Liver (tissue), 9 donors: Measurements from ENCODE around the gene MTMR6. TPM values are rescaled to one million over a fixed set of nuclear protein-coding genes. Genes with fewer than 3 reads are reported as not detected.

Experiments
- DNase-seq: peaks from one replicate; pipeline ENCODE4 v3.0.0-alpha.2; 2017; ENCODE audit warnings: low spot score
- H3K27ac ChIP-seq, 2 donors: one replicate each; pipeline ENCODE4 v1.7.0; 2013; ENCODE audit warnings: inconsistent platforms in 2 of 2, low read length in 2 of 2, control low read depth in 1 of 2, low read depth in 1 of 2, mild to moderate bottlenecking in 1 of 2
- H3K27me3 ChIP-seq, 4 donors: one replicate each; pipeline versions ENCODE4 v1.6.1 to v1.7.0; 2013; ENCODE audit warnings: low read length in 3 of 4, inconsistent platforms in 1 of 4, mild to moderate bottlenecking in 1 of 4, moderate library complexity in 1 of 4; ENCODE audit not compliant: control insufficient read depth in 4 of 4, insufficient read depth in 4 of 4
- H3K36me3 ChIP-seq, 4 donors: one replicate each; pipeline versions ENCODE4 v1.6.1 to v1.7.0; 2013; ENCODE audit warnings: low read length in 3 of 4, mild to moderate bottlenecking in 3 of 4, low read depth in 1 of 4, moderate library complexity in 1 of 4; ENCODE audit not compliant: control insufficient read depth in 4 of 4, insufficient read depth in 3 of 4
- H3K4me1 ChIP-seq, 4 donors: one replicate each; pipeline versions ENCODE4 v1.6.1 to v1.7.0; 2013; ENCODE audit warnings: low read length in 3 of 4, mild to moderate bottlenecking in 3 of 4, moderate library complexity in 1 of 4; ENCODE audit not compliant: control insufficient read depth in 4 of 4, insufficient read depth in 4 of 4
- H3K4me3 ChIP-seq, 3 donors: one replicate each; pipeline versions ENCODE4 v1.6.1 to v1.7.0; 2013; ENCODE audit warnings: low read length in 3 of 3, control low read depth in 1 of 3, low read depth in 1 of 3, mild to moderate bottlenecking in 1 of 3
- H3K9ac ChIP-seq, 2 donors: one replicate each; pipeline ENCODE4 v1.7.0; 2013; ENCODE audit warnings: low read length in 2 of 2, mild to moderate bottlenecking in 2 of 2, moderate library complexity in 2 of 2, control low read depth in 1 of 2, low read depth in 1 of 2
- H3K9me3 ChIP-seq, 4 donors: one replicate each; pipeline versions ENCODE4 v1.6.1 to v1.7.0; 2013; ENCODE audit warnings: low read length in 3 of 4; ENCODE audit not compliant: control insufficient read depth in 4 of 4
- ATF3 ChIP-seq: IDR thresholded peaks from 2 replicates; pipeline ENCODE4 v1.6.1; 2016; ENCODE audit warnings: antibody characterized with exemption
- CTCF ChIP-seq: fragments of 150-350 bp; IDR thresholded peaks from 2 replicates; pipeline ENCODE4 v1.5.1; 2017; ENCODE audit warnings: improper control_type of control experiment, low read depth, low read length; ENCODE audit not compliant: missing input control
- EGR1 ChIP-seq, 2 donors: IDR thresholded peaks; 2 replicates each; pipeline ENCODE4 v1.6.1; 2016 to 2018; ENCODE audit warnings: antibody characterized with exemption in 2 of 2, low read depth in 2 of 2
- FOXA1 ChIP-seq: IDR thresholded peaks from 2 replicates; pipeline ENCODE4 v1.6.1; 2016; ENCODE audit warnings: antibody characterized with exemption
- FOXA2 ChIP-seq: IDR thresholded peaks from 2 replicates; pipeline ENCODE4 v1.6.1; 2016; ENCODE audit warnings: antibody characterized with exemption
- GABPA ChIP-seq, 2 donors: IDR thresholded peaks in 1 of 2; conservative IDR thresholded peaks in 1 of 2; 2 replicates each; pipeline ENCODE4 v1.6.1; 2016; ENCODE audit warnings: antibody characterized with exemption in 2 of 2, mild to moderate bottlenecking in 1 of 2, moderate library complexity in 1 of 2
- HNF4A ChIP-seq, 2 donors: conservative IDR thresholded peaks; 2 replicates each; pipeline ENCODE4 v1.6.1; 2016; ENCODE audit warnings: antibody characterized with exemption in 2 of 2, mild to moderate bottlenecking in 2 of 2
- HNF4G ChIP-seq: IDR thresholded peaks from 2 replicates; pipeline ENCODE4 v1.6.1; 2016; ENCODE audit warnings: antibody characterized with exemption
- JUND ChIP-seq, 2 donors: IDR thresholded peaks; 2 replicates each; pipeline ENCODE4 v1.6.1; 2016; ENCODE audit warnings: antibody characterized with exemption in 2 of 2
- MAX ChIP-seq: IDR thresholded peaks from 2 replicates; pipeline ENCODE4 v1.6.1; 2016; ENCODE audit warnings: antibody characterized with exemption
- NR2F2 ChIP-seq: IDR thresholded peaks from 2 replicates; pipeline ENCODE4 v1.6.1; 2016; ENCODE audit warnings: antibody characterized with exemption
- RAD21 ChIP-seq, 2 donors: IDR thresholded peaks; 2 replicates each; pipeline ENCODE4 v1.6.1; 2016; ENCODE audit warnings: antibody characterized with exemption in 2 of 2, mild to moderate bottlenecking in 2 of 2
- REST ChIP-seq: IDR thresholded peaks from 2 replicates; pipeline ENCODE4 v1.6.1; 2016; ENCODE audit warnings: antibody characterized with exemption, mild to moderate bottlenecking
- RXRA ChIP-seq, 2 donors: IDR thresholded peaks; 2 replicates each; pipeline ENCODE4 v1.6.1; 2017 to 2018; ENCODE audit warnings: antibody characterized with exemption in 2 of 2, mild to moderate bottlenecking in 1 of 2
- SP1 ChIP-seq: IDR thresholded peaks from 2 replicates; pipeline ENCODE4 v1.6.1; 2018; ENCODE audit warnings: antibody characterized with exemption, mild to moderate bottlenecking
- TAF1 ChIP-seq: conservative IDR thresholded peaks from 2 replicates; pipeline ENCODE4 v1.6.1; 2016; ENCODE audit warnings: antibody characterized with exemption, mild to moderate bottlenecking
- YY1 ChIP-seq: IDR thresholded peaks from 2 replicates; pipeline ENCODE4 v1.6.1; 2016; ENCODE audit warnings: antibody characterized with exemption, mild to moderate bottlenecking
- ZBTB33 ChIP-seq: IDR thresholded peaks from 2 replicates; pipeline ENCODE4 v1.6.1; 2016; ENCODE audit warnings: antibody characterized with exemption
- WGBS: extraction: QIAGEN DNeasy Blood & Tissue Kit; methylation state at CpG from one replicate; pipeline ENCODE4 v1.1.7; 2013; 5-methylcytosine and 5-hydroxymethylcytosine counted together
- polyA plus RNA-seq, 2 donors: library from polyadenylated mRNA; stranded (reverse) in 1 of 2; unstranded in 1 of 2; fragments of 200-250 nt in 1 of 2; fragments of >200 nt in 1 of 2; fragmentation: Nextera tagmentation in 1 of 2; extraction: Ambion mirVana in 1 of 2; gene quantifications; one replicate each; pipeline versions ENCODE4 v1.2.1 to v1.2.3, GENCODE V29; 2013 to 2015
- total RNA-seq, 2 donors: library from RNA; depleted of rRNA; stranded (reverse); fragments of >200 nt; gene quantifications; one replicate each; pipeline ENCODE4 v1.2.3, GENCODE V29; 2014
- donor health status: healthy.
- donor health status: healthy.
- donor health status: healthy.
- donor health status: healthy.
- donor health status: healthy.

MTMR6 gene
- total and polyA plus RNA-seq, 4 donors: 5.3 to 12.6 (median 7.6) TPM

- TF ChIP-seq RXRA (IDR thresholded peaks at IDR 0.05): no peak
- no peak for TF ChIP-seq HNF4A (conservative IDR thresholded peaks at IDR 0.05)
- TF ChIP-seq EGR1 (IDR thresholded peaks at IDR 0.05; ENCODE audit: low read depth in 2 of 2): no peak
- TF ChIP-seq YY1: no peak
- TF ChIP-seq NR2F2: no peak
- no peak for TF ChIP-seq GABPA (IDR thresholded peaks at IDR 0.05 in 1 of 2, conservative IDR thresholded peaks at IDR 0.05 in 1 of 2)
- TF ChIP-seq RAD21 (IDR thresholded peaks at IDR 0.05): no peak
- no peak for TF ChIP-seq ZBTB33
These were observed 4.4 kb upstream of the MTMR6 start (continued) for GRCh38 chr13:25291691-25292090.

GRCh38 chr13:25288966-25289365 lies 1.7 kb upstream of the MTMR6 start:
- Histone ChIP-seq H3K4me1 (peaks cover 0 to 5% (median 4%) of the 10 kb centered on the region in 4 donors), H3K36me3 (no peaks in the 10 kb centered on the region), H3K27me3 (no peaks in the 10 kb centered on the region), H3K9ac (no peak overlapping the region), H3K4me3 (no peak overlapping the region), H3K27ac (no peak overlapping the region), H3K9me3 (no peaks in the 10 kb centered on the region)
- DNase-seq: no peak
- 66% methylated on average over 2 of the region's 2 CpGs for WGBS
- TF ChIP-seq RAD21 (IDR thresholded peaks at IDR 0.05): no peak
- no peak for TF ChIP-seq YY1
- TF ChIP-seq MAX: no peak
- TF ChIP-seq NR2F2: no peak
- no peak for TF ChIP-seq ZBTB33
- no peak for TF ChIP-seq HNF4G
- no peak for TF ChIP-seq EGR1 (IDR thresholded peaks at IDR 0.05; ENCODE audit: low read depth in 2 of 2)
- TF ChIP-seq TAF1: no peak
- no peak for TF ChIP-seq SP1
- TF ChIP-seq HNF4A (conservative IDR thresholded peaks at IDR 0.05): no peak
- TF ChIP-seq JUND (IDR thresholded peaks at IDR 0.05): no peak
- TF ChIP-seq REST: no peak
- TF ChIP-seq GABPA (IDR thresholded peaks at IDR 0.05 in 1 of 2, conservative IDR thresholded peaks at IDR 0.05 in 1 of 2): no peak
- no peak for TF ChIP-seq CTCF
- TF ChIP-seq ATF3: no peak
- TF ChIP-seq RXRA (IDR thresholded peaks at IDR 0.05): no peak
- no peak for TF ChIP-seq FOXA1
- TF ChIP-seq FOXA2: no peak
